Measurements from ENCODE around the gene RGL1.
A peak's percentile ranks its signal among the peaks of the same experiment; 100 is the strongest.
"Not testable (repeated sequence)": the region's sequence is repeated elsewhere in the genome, so short reads cannot be mapped to it uniquely, and the experiment has no call there.

The RGL1 gene

GRCh38 chr1:183804916-183805841 is at the start of gene RGL1:
RGL1 (plus strand) TSS chr1:183805120; CDS start chr1:183805298, 178 bp downstream.
- no peak for DNase-seq (ENCODE audit: low read depth)

GRCh38 chr1:183756326-183756725 is 48.6 kb upstream of the RGL1 start:
- no peak for DNase-seq (ENCODE audit: low read depth)

- peak; percentile 87 for DNase-seq (ENCODE audit: low read depth)
Observed at GRCh38 chr1:183757061-183757460, 47.9 kb upstream of the RGL1 start.

GRCh38 chr1:183758913-183759312 is 46.0 kb upstream of the RGL1 start:
- no peak for DNase-seq (ENCODE audit: low read depth)

- no peak for DNase-seq (ENCODE audit: low read depth)
Observed at GRCh38 chr1:183760661-183761060, 44.3 kb upstream of the RGL1 start.

GRCh38 chr1:183761871-183762270 is 43.0 kb upstream of the RGL1 start:
- DNase-seq (ENCODE audit: low read depth) = no peak

GRCh38 chr1:183762856-183763255 is 42.1 kb upstream of the RGL1 start:
- DNase-seq (ENCODE audit: low read depth) = not testable (repeated sequence)

GRCh38 chr1:183764981-183765380 is 39.9 kb upstream of the RGL1 start:
- peak; percentile 38 for DNase-seq (ENCODE audit: low read depth)

GRCh38 chr1:183769956-183770815 is 34.7 kb upstream of the RGL1 start:
- DNase-seq (ENCODE audit: low read depth) = no peak

- DNase-seq (ENCODE audit: low read depth) = no peak
Observed at GRCh38 chr1:183770816-183771128, 34.1 kb upstream of the RGL1 start.

GRCh38 chr1:183773482-183774274 is 31.2 kb upstream of the RGL1 start:
- DNase-seq (ENCODE audit: low read depth) = no peak

- DNase-seq (ENCODE audit: low read depth) = no peak
Observed at GRCh38 chr1:183774938-183775337, 30.0 kb upstream of the RGL1 start.

- no peak for DNase-seq (ENCODE audit: low read depth)
Observed at GRCh38 chr1:183776731-183777130, 28.2 kb upstream of the RGL1 start.

GRCh38 chr1:183777328-183777727 is 27.6 kb upstream of the RGL1 start:
- no peak for DNase-seq (ENCODE audit: low read depth)

- DNase-seq (ENCODE audit: low read depth) = no peak
Observed at GRCh38 chr1:183778045-183778444, 26.9 kb upstream of the RGL1 start.

GRCh38 chr1:183778568-183779433 is 26.1 kb upstream of the RGL1 start:
- no peak for DNase-seq (ENCODE audit: low read depth)

- DNase-seq (ENCODE audit: low read depth) = no peak
Observed at GRCh38 chr1:183780159-183780558, 24.8 kb upstream of the RGL1 start.

- no peak for DNase-seq (ENCODE audit: low read depth)
Observed at GRCh38 chr1:183780757-183781156, 24.2 kb upstream of the RGL1 start.

GRCh38 chr1:183783342-183783741 is 21.6 kb upstream of the RGL1 start:
- DNase-seq (ENCODE audit: low read depth) = no peak

GRCh38 chr1:183783767-183784637 is 20.9 kb upstream of the RGL1 start:
- DNase-seq (ENCODE audit: low read depth) = no peak
